HepG2 (cell line): Measurements from ENCODE around the gene MICB. TPM values are rescaled to one million over a fixed set of nuclear protein-coding genes. Genes with fewer than 3 reads are reported as not detected.
A peak's percentile ranks its signal among the peaks of the same experiment; 100 is the strongest.

Experiments
- AHR ChIP-seq: IDR thresholded peaks from 2 replicates; pipeline ENCODE4 v1.6.1; 2018; ENCODE audit warnings: missing genetic modification reagents, missing compliant biosample characterization
- ESRRA ChIP-seq: sonication (generic); formaldehyde crosslinking; IDR thresholded peaks from 2 replicates; pipeline ENCODE4 v1.5.1; 2020; ENCODE audit warnings: mild to moderate bottlenecking, low read depth, missing genetic modification reagents
- GABPB1 ChIP-seq: IDR thresholded peaks from 2 replicates; pipeline ENCODE4 v1.6.1; 2016; ENCODE audit warnings: mild to moderate bottlenecking, missing genetic modification reagents, moderate library complexity, missing compliant biosample characterization
- GFI1 ChIP-seq: sonication (generic); formaldehyde crosslinking; IDR thresholded peaks from 2 replicates; pipeline ENCODE4 v1.5.0; 2020; ENCODE audit warnings: missing genetic modification reagents, mild to moderate bottlenecking, borderline replicate concordance
- TAF15 ChIP-seq: fragments of 200-400 bp; formaldehyde crosslinking; IDR thresholded peaks from one replicate; pipeline ENCODE4 v1.6.1; 2018; ENCODE audit warnings: mild to moderate bottlenecking, low read depth, low read length; ENCODE audit not compliant: poor library complexity, severe bottlenecking
- U2AF2 ChIP-seq: fragments of 200-400 bp; formaldehyde crosslinking; IDR thresholded peaks from 2 replicates; pipeline ENCODE4 v1.6.1; 2017; ENCODE audit warnings: low read depth, mild to moderate bottlenecking, low read length
- ZBTB3 ChIP-seq: sonication (generic); formaldehyde crosslinking; IDR thresholded peaks from 2 replicates; pipeline ENCODE4 v1.4.0; 2020; ENCODE audit warnings: low read depth, mild to moderate bottlenecking, moderate library complexity, missing genetic modification reagents, borderline replicate concordance
- ZFP82 ChIP-seq: sonication (generic); formaldehyde crosslinking; IDR thresholded peaks from 2 replicates; pipeline ENCODE4 v1.5.1; 2020; ENCODE audit warnings: mild to moderate bottlenecking, missing genetic modification reagents, borderline replicate concordance
- ZNF253 ChIP-seq: sonication (generic); formaldehyde crosslinking; IDR thresholded peaks from 2 replicates; pipeline ENCODE4 v1.8.0; 2022; ENCODE audit warnings: mild to moderate bottlenecking, missing genetic modification reagents, borderline replicate concordance
- ZNF333 ChIP-seq: sonication (generic); formaldehyde crosslinking; IDR thresholded peaks from 2 replicates; pipeline ENCODE4 v1.4.0; 2020; ENCODE audit warnings: mild to moderate bottlenecking, missing genetic modification reagents, borderline replicate concordance
- ZNF33B ChIP-seq: sonication (generic); formaldehyde crosslinking; IDR thresholded peaks from 2 replicates; pipeline ENCODE4 v1.5.1; 2020; ENCODE audit warnings: mild to moderate bottlenecking, missing genetic modification reagents
- ZNF747 ChIP-seq: sonication (generic); formaldehyde crosslinking; IDR thresholded peaks from 2 replicates; pipeline ENCODE4 v1.8.1; 2023; ENCODE audit warnings: missing genetic modification reagents, mild to moderate bottlenecking, borderline replicate concordance
- polyA plus RNA-seq, 8 experiments: library from polyadenylated mRNA; depleted of rRNA in 3 of 8; stranded (reverse) in 7 of 8; unstranded in 1 of 8; fragments of >200 nt; fragmentation: Illumina TruSeq in 4 of 8; extraction: Trizol in 4 of 8; gene quantifications; 2 replicates each; pipeline versions ENCODE4 v1.2.1 to v1.2.3, GENCODE V29; 2011 to 2016; ENCODE audit warnings: low read depth in 4 of 8, missing spikeins in 1 of 8, mixed read lengths in 1 of 8; ENCODE audit not compliant: insufficient read depth in 1 of 8
- total RNA-seq, 5 experiments: library from RNA; depleted of rRNA; stranded (reverse); fragments of >200 nt; fragmentation: Illumina TruSeq; extraction: Trizol; gene quantifications; 2 replicates each; pipeline ENCODE4 v1.2.3, GENCODE V29; 2016; ENCODE audit warnings: low read depth in 1 of 5
- TF ChIP-seq, protein P1 (sequence below): sonication (generic); formaldehyde crosslinking; IDR thresholded peaks from 2 replicates; pipeline ENCODE4 v1.8.1; 2022; ENCODE audit warnings: mild to moderate bottlenecking, missing genetic modification reagents
- TF ChIP-seq, protein P2 (sequence below): IDR thresholded peaks from 2 replicates; pipeline ENCODE4 v1.6.1; 2012; ENCODE audit warnings: low read length, improper control_type of control experiment
- TF ChIP-seq, protein P3 (sequence below): sonication (generic); formaldehyde crosslinking; IDR thresholded peaks from 2 replicates; pipeline ENCODE4 v1.4.0; 2020; ENCODE audit warnings: missing genetic modification reagents
- TF ChIP-seq, protein P4 (sequence below): sonication (generic); formaldehyde crosslinking; IDR thresholded peaks from 2 replicates; pipeline ENCODE4 v1.4.0; 2020; ENCODE audit warnings: mild to moderate bottlenecking, missing genetic modification reagents
- TF ChIP-seq, protein P5 (sequence below): sonication (generic); formaldehyde crosslinking; IDR thresholded peaks from 2 replicates; pipeline ENCODE4 v1.5.1; 2020; ENCODE audit warnings: missing genetic modification reagents, mild to moderate bottlenecking, borderline replicate concordance

The MICB gene
- total and polyA plus RNA-seq, 2 of the 13 experiments (the other 11 are each of a cell fraction or from before 2014, with no cell fraction given): 12.5 to 12.8 TPM

DNA sequence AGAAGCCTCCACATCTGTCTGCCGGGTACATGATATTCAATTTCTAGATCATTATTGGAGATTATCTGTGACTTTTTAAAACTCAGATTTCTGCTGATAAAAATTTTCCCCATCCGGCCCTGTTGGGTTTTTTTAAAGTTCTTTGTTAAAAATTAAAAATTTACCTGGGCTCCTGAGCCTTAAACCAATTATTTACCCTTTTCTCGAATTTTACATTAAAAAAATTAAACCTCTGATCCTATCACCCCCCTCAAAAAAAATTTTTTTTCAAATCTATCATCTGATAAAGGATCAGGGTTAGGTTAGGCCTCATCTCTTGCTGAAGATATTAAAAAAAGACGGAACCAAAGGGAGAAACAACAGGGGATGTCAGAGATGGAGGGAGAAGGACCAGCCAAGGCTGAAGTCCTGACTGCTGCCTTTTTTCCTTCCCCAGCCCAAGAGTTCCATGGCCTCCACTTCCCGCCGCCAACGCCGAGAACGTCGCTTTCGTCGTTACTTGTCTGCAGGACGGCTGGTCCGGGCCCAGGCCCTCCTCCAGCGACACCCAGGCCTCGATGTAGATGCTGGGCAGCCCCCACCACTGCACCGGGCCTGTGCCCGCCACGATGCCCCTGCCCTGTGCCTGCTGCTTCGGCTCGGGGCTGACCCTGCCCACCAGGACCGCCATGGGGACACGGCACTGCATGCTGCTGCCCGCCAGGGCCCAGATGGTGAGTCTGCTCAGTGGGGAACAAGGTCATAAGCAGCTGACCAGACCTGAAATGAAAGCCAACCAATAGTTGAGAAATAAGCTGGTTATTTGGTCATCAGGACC is 50.0 kb downstream of the MICB start (continued):
- TF ChIP-seq GFI1 (no peak), AHR (CRISPR knock-in tag) (no peak), ZNF253 (CRISPR knock-in tag) (peak; percentile 38; the same call in 1 of the 2 replicates), ZFP82 (peak; percentile 43; the same call in 1 of the 2 replicates), ZNF747 (CRISPR knock-in tag) (peak; percentile 10; the same call in 1 of the 2 replicates), U2AF2 (no peak), ZBTB3 (CRISPR knock-in tag) (no peak), ZNF33B (CRISPR knock-in tag) (0 out of 2 replicates have a peak, but pooled peaks have one; percentile 62), TAF15 (no peak), ZNF333 (CRISPR knock-in tag) (no peak; the same call in 1 of the 2 replicates), ESRRA (no peak), GABPB1 (CRISPR knock-in tag) (0 out of 2 replicates have a peak, but pooled peaks have one; percentile 35)
- TF ChIP-seq, protein P1, sequence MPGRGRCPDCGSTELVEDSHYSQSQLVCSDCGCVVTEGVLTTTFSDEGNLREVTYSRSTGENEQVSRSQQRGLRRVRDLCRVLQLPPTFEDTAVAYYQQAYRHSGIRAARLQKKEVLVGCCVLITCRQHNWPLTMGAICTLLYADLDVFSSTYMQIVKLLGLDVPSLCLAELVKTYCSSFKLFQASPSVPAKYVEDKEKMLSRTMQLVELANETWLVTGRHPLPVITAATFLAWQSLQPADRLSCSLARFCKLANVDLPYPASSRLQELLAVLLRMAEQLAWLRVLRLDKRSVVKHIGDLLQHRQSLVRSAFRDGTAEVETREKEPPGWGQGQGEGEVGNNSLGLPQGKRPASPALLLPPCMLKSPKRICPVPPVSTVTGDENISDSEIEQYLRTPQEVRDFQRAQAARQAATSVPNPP (CRISPR knock-in tag): no peak
- TF ChIP-seq, protein P2, sequence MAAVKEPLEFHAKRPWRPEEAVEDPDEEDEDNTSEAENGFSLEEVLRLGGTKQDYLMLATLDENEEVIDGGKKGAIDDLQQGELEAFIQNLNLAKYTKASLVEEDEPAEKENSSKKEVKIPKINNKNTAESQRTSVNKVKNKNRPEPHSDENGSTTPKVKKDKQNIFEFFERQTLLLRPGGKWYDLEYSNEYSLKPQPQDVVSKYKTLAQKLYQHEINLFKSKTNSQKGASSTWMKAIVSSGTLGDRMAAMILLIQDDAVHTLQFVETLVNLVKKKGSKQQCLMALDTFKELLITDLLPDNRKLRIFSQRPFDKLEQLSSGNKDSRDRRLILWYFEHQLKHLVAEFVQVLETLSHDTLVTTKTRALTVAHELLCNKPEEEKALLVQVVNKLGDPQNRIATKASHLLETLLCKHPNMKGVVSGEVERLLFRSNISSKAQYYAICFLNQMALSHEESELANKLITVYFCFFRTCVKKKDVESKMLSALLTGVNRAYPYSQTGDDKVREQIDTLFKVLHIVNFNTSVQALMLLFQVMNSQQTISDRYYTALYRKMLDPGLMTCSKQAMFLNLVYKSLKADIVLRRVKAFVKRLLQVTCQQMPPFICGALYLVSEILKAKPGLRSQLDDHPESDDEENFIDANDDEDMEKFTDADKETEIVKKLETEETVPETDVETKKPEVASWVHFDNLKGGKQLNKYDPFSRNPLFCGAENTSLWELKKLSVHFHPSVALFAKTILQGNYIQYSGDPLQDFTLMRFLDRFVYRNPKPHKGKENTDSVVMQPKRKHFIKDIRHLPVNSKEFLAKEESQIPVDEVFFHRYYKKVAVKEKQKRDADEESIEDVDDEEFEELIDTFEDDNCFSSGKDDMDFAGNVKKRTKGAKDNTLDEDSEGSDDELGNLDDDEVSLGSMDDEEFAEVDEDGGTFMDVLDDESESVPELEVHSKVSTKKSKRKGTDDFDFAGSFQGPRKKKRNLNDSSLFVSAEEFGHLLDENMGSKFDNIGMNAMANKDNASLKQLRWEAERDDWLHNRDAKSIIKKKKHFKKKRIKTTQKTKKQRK: no peak
- TF ChIP-seq, protein P3, sequence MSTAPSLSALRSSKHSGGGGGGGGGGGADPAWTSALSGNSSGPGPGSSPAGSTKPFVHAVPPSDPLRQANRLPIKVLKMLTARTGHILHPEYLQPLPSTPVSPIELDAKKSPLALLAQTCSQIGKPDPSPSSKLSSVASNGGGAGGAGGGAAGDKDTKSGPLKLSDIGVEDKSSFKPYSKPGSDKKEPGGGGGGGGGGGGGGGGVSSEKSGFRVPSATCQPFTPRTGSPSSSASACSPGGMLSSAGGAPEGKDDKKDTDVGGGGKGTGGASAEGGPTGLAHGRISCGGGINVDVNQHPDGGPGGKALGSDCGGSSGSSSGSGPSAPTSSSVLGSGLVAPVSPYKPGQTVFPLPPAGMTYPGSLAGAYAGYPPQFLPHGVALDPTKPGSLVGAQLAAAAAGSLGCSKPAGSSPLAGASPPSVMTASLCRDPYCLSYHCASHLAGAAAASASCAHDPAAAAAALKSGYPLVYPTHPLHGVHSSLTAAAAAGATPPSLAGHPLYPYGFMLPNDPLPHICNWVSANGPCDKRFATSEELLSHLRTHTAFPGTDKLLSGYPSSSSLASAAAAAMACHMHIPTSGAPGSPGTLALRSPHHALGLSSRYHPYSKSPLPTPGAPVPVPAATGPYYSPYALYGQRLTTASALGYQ (CRISPR knock-in tag): no peak
- TF ChIP-seq, protein P4, sequence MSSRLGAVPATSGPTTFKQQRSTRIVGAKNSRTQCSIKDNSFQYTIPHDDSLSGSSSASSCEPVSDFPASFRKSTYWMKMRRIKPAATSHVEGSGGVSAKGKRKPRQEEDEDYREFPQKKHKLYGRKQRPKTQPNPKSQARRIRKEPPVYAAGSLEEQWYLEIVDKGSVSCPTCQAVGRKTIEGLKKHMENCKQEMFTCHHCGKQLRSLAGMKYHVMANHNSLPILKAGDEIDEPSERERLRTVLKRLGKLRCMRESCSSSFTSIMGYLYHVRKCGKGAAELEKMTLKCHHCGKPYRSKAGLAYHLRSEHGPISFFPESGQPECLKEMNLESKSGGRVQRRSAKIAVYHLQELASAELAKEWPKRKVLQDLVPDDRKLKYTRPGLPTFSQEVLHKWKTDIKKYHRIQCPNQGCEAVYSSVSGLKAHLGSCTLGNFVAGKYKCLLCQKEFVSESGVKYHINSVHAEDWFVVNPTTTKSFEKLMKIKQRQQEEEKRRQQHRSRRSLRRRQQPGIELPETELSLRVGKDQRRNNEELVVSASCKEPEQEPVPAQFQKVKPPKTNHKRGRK (CRISPR knock-in tag): peak; percentile 73; the same call in 1 of the 2 replicates
- TF ChIP-seq, protein P5, sequence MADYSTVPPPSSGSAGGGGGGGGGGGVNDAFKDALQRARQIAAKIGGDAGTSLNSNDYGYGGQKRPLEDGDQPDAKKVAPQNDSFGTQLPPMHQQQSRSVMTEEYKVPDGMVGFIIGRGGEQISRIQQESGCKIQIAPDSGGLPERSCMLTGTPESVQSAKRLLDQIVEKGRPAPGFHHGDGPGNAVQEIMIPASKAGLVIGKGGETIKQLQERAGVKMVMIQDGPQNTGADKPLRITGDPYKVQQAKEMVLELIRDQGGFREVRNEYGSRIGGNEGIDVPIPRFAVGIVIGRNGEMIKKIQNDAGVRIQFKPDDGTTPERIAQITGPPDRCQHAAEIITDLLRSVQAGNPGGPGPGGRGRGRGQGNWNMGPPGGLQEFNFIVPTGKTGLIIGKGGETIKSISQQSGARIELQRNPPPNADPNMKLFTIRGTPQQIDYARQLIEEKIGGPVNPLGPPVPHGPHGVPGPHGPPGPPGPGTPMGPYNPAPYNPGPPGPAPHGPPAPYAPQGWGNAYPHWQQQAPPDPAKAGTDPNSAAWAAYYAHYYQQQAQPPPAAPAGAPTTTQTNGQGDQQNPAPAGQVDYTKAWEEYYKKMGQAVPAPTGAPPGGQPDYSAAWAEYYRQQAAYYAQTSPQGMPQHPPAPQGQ (CRISPR knock-in tag): no peak
